ENCODE measurements around the gene TOP2B.

Gene TOP2B

GRCh38 chr3:25571285-25571684, 93.4 kb downstream of the TOP2B start:
- Mint-ChIP-seq H3K36me3 (no peaks in the 10 kb centered on the region), H3K9me3 (no peaks in the 10 kb centered on the region), H3K4me3 (no peak overlapping the region), H3K27me3 (peaks cover 3% of the 10 kb centered on the region), H3K27ac (no peak overlapping the region), H3K4me1 (no peaks in the 10 kb centered on the region)

- H3K4me1 Mint-ChIP-seq: no peaks in the 10 kb centered on the region
- no peaks in the 10 kb centered on the region for H3K27me3 Mint-ChIP-seq
- H3K36me3 Mint-ChIP-seq: no peaks in the 10 kb centered on the region
- no peak overlapping the region for H3K4me3 Mint-ChIP-seq
- no peaks in the 10 kb centered on the region for H3K9me3 Mint-ChIP-seq
- no peak overlapping the region for H3K27ac Mint-ChIP-seq
Measured at GRCh38 chr3:25568525-25569078, 96.1 kb downstream of the TOP2B start.

GRCh38 chr3:25567806-25568524, 96.7 kb downstream of the TOP2B start:
- Mint-ChIP-seq H3K27me3 (no peaks in the 10 kb centered on the region), H3K27ac (no peak overlapping the region), H3K36me3 (no peaks in the 10 kb centered on the region), H3K9me3 (no peaks in the 10 kb centered on the region), H3K4me1 (no peaks in the 10 kb centered on the region), H3K4me3 (no peak overlapping the region)

GRCh38 chr3:25567388-25567787, 97.3 kb downstream of the TOP2B start:
- H3K9me3 Mint-ChIP-seq: no peaks in the 10 kb centered on the region
- no peak overlapping the region for H3K27ac Mint-ChIP-seq

GRCh38 chr3:25566358-25566920, 98.3 kb downstream of the TOP2B start:
- no peaks in the 10 kb centered on the region for H3K9me3 Mint-ChIP-seq
- H3K4me1 Mint-ChIP-seq: no peaks in the 10 kb centered on the region

More at GRCh38 chr3:25567388-25567787, 97.3 kb downstream of the TOP2B start:
- H3K27me3 Mint-ChIP-seq: no peaks in the 10 kb centered on the region
- no peaks in the 10 kb centered on the region for H3K4me1 Mint-ChIP-seq
- no peaks in the 10 kb centered on the region for H3K36me3 Mint-ChIP-seq
- H3K4me3 Mint-ChIP-seq: no peak overlapping the region

GRCh38 chr3:25565807-25566206, 98.9 kb downstream of the TOP2B start:
- Mint-ChIP-seq H3K9me3 (no peaks in the 10 kb centered on the region), H3K27me3 (no peaks in the 10 kb centered on the region), H3K36me3 (no peaks in the 10 kb centered on the region), H3K4me1 (no peaks in the 10 kb centered on the region), H3K27ac (no peak overlapping the region), H3K4me3 (no peak overlapping the region)

More at GRCh38 chr3:25566358-25566920, 98.3 kb downstream of the TOP2B start:
- Mint-ChIP-seq H3K27me3 (no peaks in the 10 kb centered on the region), H3K27ac (no peak overlapping the region), H3K36me3 (no peaks in the 10 kb centered on the region), H3K4me3 (no peak overlapping the region)

- no peak overlapping the region for H3K4me3 Mint-ChIP-seq
- H3K4me1 Mint-ChIP-seq: no peaks in the 10 kb centered on the region
- H3K27ac Mint-ChIP-seq: no peak overlapping the region
- no peaks in the 10 kb centered on the region for H3K27me3 Mint-ChIP-seq
- no peaks in the 10 kb centered on the region for H3K36me3 Mint-ChIP-seq
- H3K9me3 Mint-ChIP-seq: no peaks in the 10 kb centered on the region
Measured at GRCh38 chr3:25564075-25564474, 100.6 kb downstream of the TOP2B start.

- H3K27me3 Mint-ChIP-seq: no peaks in the 10 kb centered on the region
- no peak overlapping the region for H3K27ac Mint-ChIP-seq
- no peaks in the 10 kb centered on the region for H3K9me3 Mint-ChIP-seq
- H3K4me3 Mint-ChIP-seq: no peak overlapping the region
- H3K36me3 Mint-ChIP-seq: no peaks in the 10 kb centered on the region
- no peaks in the 10 kb centered on the region for H3K4me1 Mint-ChIP-seq
Measured at GRCh38 chr3:25563601-25564000, 101.1 kb downstream of the TOP2B start.

- Mint-ChIP-seq H3K4me1 (no peaks in the 10 kb centered on the region), H3K4me3 (no peak overlapping the region), H3K27ac (no peak overlapping the region), H3K27me3 (no peaks in the 10 kb centered on the region), H3K36me3 (no peaks in the 10 kb centered on the region), H3K9me3 (no peaks in the 10 kb centered on the region)
Measured at GRCh38 chr3:25558796-25559195, 105.9 kb downstream of the TOP2B start.

GRCh38 chr3:25558121-25558520, 106.6 kb downstream of the TOP2B start:
- H3K27me3 Mint-ChIP-seq: no peaks in the 10 kb centered on the region
- H3K36me3 Mint-ChIP-seq: no peaks in the 10 kb centered on the region
- H3K9me3 Mint-ChIP-seq: no peaks in the 10 kb centered on the region
- no peak overlapping the region for H3K27ac Mint-ChIP-seq
- no peak overlapping the region for H3K4me3 Mint-ChIP-seq
- H3K4me1 Mint-ChIP-seq: no peaks in the 10 kb centered on the region

- H3K4me1 Mint-ChIP-seq: no peaks in the 10 kb centered on the region
- no peaks in the 10 kb centered on the region for H3K27me3 Mint-ChIP-seq
- no peak overlapping the region for H3K4me3 Mint-ChIP-seq
- no peaks in the 10 kb centered on the region for H3K36me3 Mint-ChIP-seq
- H3K27ac Mint-ChIP-seq: no peak overlapping the region
- no peaks in the 10 kb centered on the region for H3K9me3 Mint-ChIP-seq
Measured at GRCh38 chr3:25557694-25558093, 107.0 kb downstream of the TOP2B start.

- no peaks in the 10 kb centered on the region for H3K4me1 Mint-ChIP-seq
Measured at GRCh38 chr3:25556447-25556846, 108.3 kb downstream of the TOP2B start.

GRCh38 chr3:25555695-25556437, 108.8 kb downstream of the TOP2B start:
- H3K9me3 Mint-ChIP-seq: no peaks in the 10 kb centered on the region
- H3K4me3 Mint-ChIP-seq: no peak overlapping the region
- H3K27me3 Mint-ChIP-seq: no peaks in the 10 kb centered on the region
- H3K36me3 Mint-ChIP-seq: no peaks in the 10 kb centered on the region
- no peak overlapping the region for H3K27ac Mint-ChIP-seq
- H3K4me1 Mint-ChIP-seq: no peaks in the 10 kb centered on the region

More at GRCh38 chr3:25556447-25556846, 108.3 kb downstream of the TOP2B start:
- no peaks in the 10 kb centered on the region for H3K27me3 Mint-ChIP-seq
- H3K4me3 Mint-ChIP-seq: no peak overlapping the region
- H3K27ac Mint-ChIP-seq: no peak overlapping the region
- H3K36me3 Mint-ChIP-seq: no peaks in the 10 kb centered on the region
- H3K9me3 Mint-ChIP-seq: no peaks in the 10 kb centered on the region

GRCh38 chr3:25554376-25554775, 110.3 kb downstream of the TOP2B start:
- no peak overlapping the region for H3K4me3 Mint-ChIP-seq
- no peaks in the 10 kb centered on the region for H3K27me3 Mint-ChIP-seq
- H3K9me3 Mint-ChIP-seq: no peaks in the 10 kb centered on the region
- H3K36me3 Mint-ChIP-seq: no peaks in the 10 kb centered on the region
- no peaks in the 10 kb centered on the region for H3K4me1 Mint-ChIP-seq
- H3K27ac Mint-ChIP-seq: no peak overlapping the region

GRCh38 chr3:25552251-25552650, 112.5 kb downstream of the TOP2B start:
- Mint-ChIP-seq H3K4me3 (no peak overlapping the region), H3K27ac (no peak overlapping the region), H3K27me3 (no peaks in the 10 kb centered on the region), H3K36me3 (no peaks in the 10 kb centered on the region), H3K9me3 (no peaks in the 10 kb centered on the region), H3K4me1 (no peaks in the 10 kb centered on the region)

- no peaks in the 10 kb centered on the region for H3K36me3 Mint-ChIP-seq
- H3K27ac Mint-ChIP-seq: no peak overlapping the region
- no peaks in the 10 kb centered on the region for H3K4me1 Mint-ChIP-seq
- no peaks in the 10 kb centered on the region for H3K9me3 Mint-ChIP-seq
- H3K27me3 Mint-ChIP-seq: peaks cover 2% of the 10 kb centered on the region
- H3K4me3 Mint-ChIP-seq: no peak overlapping the region
Measured at GRCh38 chr3:25548836-25549235, 115.9 kb downstream of the TOP2B start.
